Astrocyte (in vitro differentiated cells and primary cell): Measurements from ENCODE around the gene SOX5. TPM values are rescaled to one million over a fixed set of nuclear protein-coding genes. Genes with fewer than 3 reads are reported as not detected.

Source experiments
- DNase-seq: peaks from one replicate; pipeline ENCODE4 v3.0.0-alpha.2; 2010; ENCODE audit warnings: low read depth
- FAIRE-seq: peaks from 2 replicates; lab custom pipeline; 2011; peaks lifted over from hg19 to GRCh38; lab: Jason Lieb, UNC
- H2AFZ ChIP-seq: 2 replicates; pipeline ENCODE4 v1.6.0; 2012; ENCODE audit warnings: low read depth, low read length, inconsistent platforms
- H3K27ac ChIP-seq: 2 replicates; pipeline ENCODE4 v1.5.1; 2011; ENCODE audit warnings: low read depth, low read length, inconsistent platforms
- H3K27me3 ChIP-seq: 2 replicates; pipeline ENCODE4 v1.6.0; 2011; ENCODE audit warnings: low read length, inconsistent platforms; ENCODE audit not compliant: insufficient read depth
- H3K36me3 ChIP-seq: 2 replicates; pipeline ENCODE4 v1.5.1; 2011; ENCODE audit warnings: low read length, inconsistent platforms; ENCODE audit not compliant: insufficient read depth
- H3K4me1 ChIP-seq: 2 replicates; pipeline ENCODE4 v1.5.1; 2011; ENCODE audit warnings: low read length, inconsistent platforms; ENCODE audit not compliant: insufficient read depth
- H3K4me2 ChIP-seq: 2 replicates; pipeline ENCODE4 v1.6.0; 2012; ENCODE audit warnings: low read length, inconsistent platforms
- H3K4me3 ChIP-seq: 2 replicates; pipeline ENCODE4 v1.5.1; 2011; ENCODE audit warnings: low read depth, mild to moderate bottlenecking, low read length, inconsistent platforms; ENCODE audit not compliant: insufficient read depth
- H3K79me2 ChIP-seq: 2 replicates; pipeline ENCODE4 v1.6.0; 2012; ENCODE audit warnings: mild to moderate bottlenecking, low read length, inconsistent platforms; ENCODE audit not compliant: insufficient read depth
- H3K9ac ChIP-seq: 2 replicates; pipeline ENCODE4 v1.6.0; 2012; ENCODE audit warnings: mild to moderate bottlenecking, low read length, inconsistent platforms
- H3K9me3 ChIP-seq: 2 replicates; pipeline ENCODE4 v1.5.1; 2012; ENCODE audit warnings: low read depth, mild to moderate bottlenecking, low read length, inconsistent platforms; ENCODE audit not compliant: insufficient read depth
- H4K20me1 ChIP-seq: 2 replicates; pipeline ENCODE4 v1.6.0; 2012; ENCODE audit warnings: low read length, inconsistent platforms; ENCODE audit not compliant: insufficient read depth
- H3K27ac Mint-ChIP-seq: one replicate; pipeline ENCODE4 v1.8.0; 2021; ENCODE audit warnings: mild to moderate bottlenecking, mixed read lengths; ENCODE audit not compliant: unreplicated experiment
- H3K27me3 Mint-ChIP-seq: one replicate; pipeline ENCODE4 v1.8.0; 2021; ENCODE audit warnings: low read depth, mixed read lengths; ENCODE audit not compliant: unreplicated experiment
- H3K36me3 Mint-ChIP-seq: one replicate; pipeline ENCODE4 v1.8.0; 2021; ENCODE audit warnings: low read depth, mixed read lengths; ENCODE audit not compliant: unreplicated experiment
- H3K4me1 Mint-ChIP-seq: one replicate; pipeline ENCODE4 v1.8.0; 2021; ENCODE audit warnings: low read depth, mixed read lengths; ENCODE audit not compliant: unreplicated experiment
- H3K4me3 Mint-ChIP-seq: one replicate; pipeline ENCODE4 v1.8.0; 2021; ENCODE audit warnings: mild to moderate bottlenecking, moderate library complexity, mixed read lengths; ENCODE audit not compliant: unreplicated experiment
- H3K9me3 Mint-ChIP-seq: one replicate; pipeline ENCODE4 v1.8.0; 2021; ENCODE audit warnings: mild to moderate bottlenecking, mixed read lengths; ENCODE audit not compliant: unreplicated experiment
- CTCF ChIP-seq: IDR thresholded peaks from 2 replicates; pipeline ENCODE4 v1.5.1; 2011; ENCODE audit warnings: low read depth, mild to moderate bottlenecking, inconsistent platforms, low read length, moderate library complexity; ENCODE audit not compliant: insufficient read depth
- EZH2 ChIP-seq: IDR thresholded peaks from 2 replicates; pipeline ENCODE4 v1.6.1; 2012; ENCODE audit warnings: mild to moderate bottlenecking, low read length, inconsistent platforms; ENCODE audit not compliant: insufficient read depth
- total RNA-seq: library from RNA; stranded (reverse); gene quantifications from 2 replicates; pipeline ENCODE4 v1.2.1, GENCODE V29; 2021

SOX5 gene
- total RNA-seq, 1 donor from 2014 or later: 13.7 TPM

GRCh38 chr12:23760495-23760894, 189.0 kb downstream of the SOX5 start:
- Histone ChIP-seq H3K4me3 (no peak overlapping the region), H3K9me3 (no peaks in the 10 kb centered on the region), H3K27ac (no peak overlapping the region), H2AFZ (no peak overlapping the region), H3K79me2 (no peaks in the 10 kb centered on the region), H4K20me1 (no peaks in the 10 kb centered on the region), H3K27me3 (no peaks in the 10 kb centered on the region), H3K9ac (no peak overlapping the region), H3K36me3 (no peaks in the 10 kb centered on the region), H3K4me1 (no peaks in the 10 kb centered on the region), H3K4me2 (no peak overlapping the region)
- H3K36me3 Mint-ChIP-seq: no peaks in the 10 kb centered on the region
- H3K27ac Mint-ChIP-seq: no peak overlapping the region
- no peaks in the 10 kb centered on the region for H3K27me3 Mint-ChIP-seq
- no peak overlapping the region for H3K4me3 Mint-ChIP-seq
- FAIRE-seq (no peak), DNase-seq (peak; percentile 55)
- TF ChIP-seq CTCF (no peak), EZH2 (no peak)
- H3K9me3 Mint-ChIP-seq: no peaks in the 10 kb centered on the region
- peaks cover 12% of the 10 kb centered on the region for H3K4me1 Mint-ChIP-seq

- H3K4me1 ChIP-seq: no peaks in the 10 kb centered on the region
- H3K27ac ChIP-seq: no peak overlapping the region
- no peaks in the 10 kb centered on the region for H4K20me1 ChIP-seq
- no peak overlapping the region for H3K27ac Mint-ChIP-seq
- no peak overlapping the region for H3K4me2 ChIP-seq
- H2AFZ ChIP-seq: no peak overlapping the region
- no peak overlapping the region for H3K9ac ChIP-seq
- peaks cover 21% of the 10 kb centered on the region for H3K4me1 Mint-ChIP-seq
- no peaks in the 10 kb centered on the region for H3K9me3 ChIP-seq
- DNase-seq (no peak), FAIRE-seq (no peak)
- TF ChIP-seq CTCF (no peak), EZH2 (no peak)
- H3K79me2 ChIP-seq: no peaks in the 10 kb centered on the region
- H3K27me3 ChIP-seq: no peaks in the 10 kb centered on the region
- H3K4me3 ChIP-seq: no peak overlapping the region
- H3K4me3 Mint-ChIP-seq: no peak overlapping the region
- H3K27me3 Mint-ChIP-seq: no peaks in the 10 kb centered on the region
- no peaks in the 10 kb centered on the region for H3K36me3 Mint-ChIP-seq
- no peaks in the 10 kb centered on the region for H3K36me3 ChIP-seq
- H3K9me3 Mint-ChIP-seq: no peaks in the 10 kb centered on the region
Measured at GRCh38 chr12:23758608-23759007, 190.9 kb downstream of the SOX5 start.

DNA sequence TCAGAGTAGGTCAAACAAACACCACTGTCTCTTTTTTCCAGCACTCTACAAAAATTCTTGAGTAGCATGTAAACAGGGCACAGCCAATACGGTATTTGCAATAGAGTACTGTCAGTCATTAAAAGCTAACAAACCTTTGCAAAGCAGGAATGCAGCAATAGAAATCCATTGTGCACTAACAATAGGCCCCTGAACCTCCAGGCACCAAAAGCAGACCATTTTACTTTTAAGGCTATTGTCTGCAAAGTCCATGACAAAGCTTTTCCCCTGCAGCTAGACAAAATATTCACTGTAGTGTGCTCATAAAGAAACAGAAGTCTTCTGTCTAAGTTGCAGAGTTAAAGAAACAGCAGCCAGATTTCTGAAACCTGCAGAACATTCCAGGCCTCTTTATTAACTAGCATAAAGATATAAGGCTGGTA, 191.9 kb downstream of the SOX5 start:
- no peak overlapping the region for H3K9ac ChIP-seq

More for the DNA sequence above, 191.9 kb downstream of the SOX5 start:
- Mint-ChIP-seq H3K4me1 (peaks cover 23% of the 10 kb centered on the region), H3K27ac (no peak overlapping the region), H3K36me3 (no peaks in the 10 kb centered on the region), H3K9me3 (no peaks in the 10 kb centered on the region), H3K4me3 (no peak overlapping the region), H3K27me3 (no peaks in the 10 kb centered on the region)
- peak; percentile 1 for DNase-seq
- Histone ChIP-seq H3K36me3 (no peaks in the 10 kb centered on the region), H3K9me3 (no peaks in the 10 kb centered on the region), H2AFZ (no peak overlapping the region), H3K4me2 (no peak overlapping the region), H3K4me1 (no peaks in the 10 kb centered on the region), H4K20me1 (no peaks in the 10 kb centered on the region), H3K79me2 (no peaks in the 10 kb centered on the region), H3K27ac (no peak overlapping the region), H3K4me3 (no peak overlapping the region), H3K27me3 (no peaks in the 10 kb centered on the region)
- no peak for TF ChIP-seq EZH2
- FAIRE-seq: no peak
